GM19438 (cell line): Measurements from ENCODE around the gene RUNDC1.
"Not testable (repeated sequence)": the region's sequence is repeated elsewhere in the genome, so short reads cannot be mapped to it uniquely, and the experiment has no call there.

ENCODE experiments used
- ATAC-seq: cut with Tn5 transposase; IDR thresholded peaks from one replicate; pipeline ENCODE4 v1.9.1; 2021; ENCODE audit warnings: low read depth; ENCODE audit not compliant: unreplicated experiment

RUNDC1 gene

GRCh38 chr17:42989726-42990652, 9.6 kb downstream of the RUNDC1 start:
- ATAC-seq, result no peak

GRCh38 chr17:42991471-42991870, 11.1 kb downstream of the RUNDC1 start:
- no peak for ATAC-seq

GRCh38 chr17:42992872-42993271, 12.5 kb downstream of the RUNDC1 start:
- ATAC-seq, result no peak

- ATAC-seq, result not testable (repeated sequence)
Measured at GRCh38 chr17:42993913-42994312, 13.5 kb downstream of the RUNDC1 start.

- ATAC-seq, result no peak
Measured at GRCh38 chr17:42997390-42997983, 17.1 kb downstream of the RUNDC1 start.

GRCh38 chr17:42997984-42998938, 17.9 kb downstream of the RUNDC1 start, which contains the start of gene RPL27:
TSS of gene RPL27 (plus strand) at chr17:42998419. CDS start at chr17:42998751, 332 bp downstream.
- peak; percentile 89 for ATAC-seq

GRCh38 chr17:42999003-42999525, 18.7 kb downstream of the RUNDC1 start:
- ATAC-seq, result no peak

- ATAC-seq, result not testable (repeated sequence)
Measured at GRCh38 chr17:43000894-43001293, 20.5 kb downstream of the RUNDC1 start.

GRCh38 chr17:43003542-43004172, 23.3 kb downstream of the RUNDC1 start:
- ATAC-seq, result no peak

- peak; percentile 65 for ATAC-seq
Measured at GRCh38 chr17:43006639-43007551, 26.5 kb downstream of the RUNDC1 start, which contains the start of gene IFI35. TSS of gene IFI35 (plus strand) at chr17:43006784. CDS start at chr17:43006948, 164 bp downstream.

- no peak for ATAC-seq
Measured at GRCh38 chr17:43010667-43011308, 30.4 kb downstream of the RUNDC1 start.

- ATAC-seq, result no peak
Measured at GRCh38 chr17:43011728-43012472, 31.5 kb downstream of the RUNDC1 start.

GRCh38 chr17:43013296-43013695, 32.9 kb downstream of the RUNDC1 start:
- no peak for ATAC-seq

- no peak for ATAC-seq
Measured at GRCh38 chr17:43014020-43014648, 33.8 kb downstream of the RUNDC1 start.

GRCh38 chr17:43014649-43015542, 34.5 kb downstream of the RUNDC1 start:
- ATAC-seq, result no peak

- no peak for ATAC-seq
Measured at GRCh38 chr17:43015579-43015978, 35.2 kb downstream of the RUNDC1 start.
